OCI-LY7 (cell line): ENCODE measurements around the gene LAMA3. TPM values are rescaled to one million over a fixed set of nuclear protein-coding genes. Genes with fewer than 3 reads are reported as not detected.

Experiments
- BruUV-seq: library from RNA; stranded (reverse); fragments of 400-500 nt; replicated peaks from 2 replicates; lab custom pipeline; 2021; lab: Mats Ljungman, UMichigan
- CTCF ChIA-PET: fragments of 300-600 bp; sonication (Branson Sonifier 250); formaldehyde crosslinking; loops from one replicate; lab custom pipeline; 2022; ENCODE audit warnings: antibody characterized with exemption; ENCODE audit not compliant: unreplicated experiment; lab: Charles Lee
- POLR2A ChIA-PET: fragments of 300-600 bp; sonication (Branson Sonifier 250); formaldehyde crosslinking; loops from one replicate; lab custom pipeline; 2022; ENCODE audit warnings: antibody characterized with exemption; lab: Charles Lee
- DNase-seq: peaks from one replicate; pipeline ENCODE4 v3.0.0-alpha.2; 2015; ENCODE audit warnings: low spot score
- H2AFZ ChIP-seq: fragments of 200-600 bp; sonication (generic), shearing (Covaris generic); 2 replicates; pipeline ENCODE4 v1.6.1; 2014; ENCODE audit warnings: mild to moderate bottlenecking, antibody characterized with exemption, low read length, moderate library complexity
- H3K27ac ChIP-seq: fragments of 200-600 bp; sonication (generic); 2 replicates; pipeline ENCODE4 v1.5.1; 2014; ENCODE audit warnings: mixed run types, low read depth, mild to moderate bottlenecking, moderate library complexity, low read length, inconsistent platforms; ENCODE audit not compliant: poor library complexity, severe bottlenecking
- H3K36me3 ChIP-seq: fragments of 200-600 bp; sonication (generic); 2 replicates; pipeline ENCODE4 v1.6.1; 2014; ENCODE audit warnings: mild to moderate bottlenecking, antibody characterized with exemption, low read length, moderate library complexity, mixed read lengths; ENCODE audit not compliant: insufficient read depth
- H3K4me1 ChIP-seq: fragments of 200-600 bp; sonication (generic); 2 replicates; pipeline ENCODE4 v1.5.1; 2014; ENCODE audit warnings: mild to moderate bottlenecking, low read length; ENCODE audit not compliant: insufficient read depth, poor library complexity, severe bottlenecking
- H3K4me2 ChIP-seq: fragments of 200-600 bp; sonication (generic); 2 replicates; pipeline ENCODE4 v1.6.1; 2014; ENCODE audit warnings: mild to moderate bottlenecking, low read length
- H3K4me3 ChIP-seq: fragments of 200-600 bp; sonication (generic); 2 replicates; pipeline ENCODE4 v1.5.1; 2014; ENCODE audit warnings: mild to moderate bottlenecking, low read depth, low read length; ENCODE audit not compliant: poor library complexity, severe bottlenecking
- H3K79me2 ChIP-seq: fragments of 200-600 bp; sonication (generic); 2 replicates; pipeline ENCODE4 v1.6.1; 2016; ENCODE audit warnings: low read depth, mild to moderate bottlenecking, low read length, moderate library complexity, mixed read lengths; ENCODE audit not compliant: insufficient read depth
- H3K9me2 ChIP-seq: fragments of 200-600 bp; sonication (generic); 2 replicates; pipeline ENCODE4 v1.6.1; 2016; ENCODE audit warnings: mild to moderate bottlenecking, low read length, mixed read lengths; ENCODE audit not compliant: insufficient read depth
- H3K9me3 ChIP-seq: fragments of 200-600 bp; sonication (generic); 2 replicates; pipeline ENCODE4 v1.6.1; 2014; ENCODE audit warnings: mild to moderate bottlenecking, mixed run types, low read length, mixed read lengths
- H4K20me1 ChIP-seq: fragments of 200-600 bp; sonication (generic); 2 replicates; pipeline ENCODE4 v1.6.1; 2014; ENCODE audit warnings: mild to moderate bottlenecking, antibody characterized with exemption, low read length, moderate library complexity, mixed read lengths; ENCODE audit not compliant: insufficient read depth
- CTCF ChIP-seq: fragments of 200-600 bp; sonication (generic); conservative IDR thresholded peaks from 2 replicates; pipeline ENCODE4 v1.5.1; 2014; ENCODE audit warnings: mild to moderate bottlenecking, antibody characterized with exemption, low read length, moderate library complexity, mixed read lengths
- EZH2phosphoT487 ChIP-seq: fragments of 200-600 bp; sonication (generic); IDR thresholded peaks from 2 replicates; pipeline ENCODE4 v1.6.1; 2018; ENCODE audit warnings: low read depth, borderline replicate concordance, mild to moderate bottlenecking, mixed run types, antibody characterized with exemption, low read length, moderate library complexity, mixed read lengths
- intact Hi-C: fragments of 100-400 bp; cut with micrococcal nuclease; formaldehyde crosslinking; loops from one replicate; pipeline ENCODE4 v1.10.0; 2022; ENCODE audit not compliant: unreplicated experiment
- total RNA-seq, 2 experiments: library from RNA; depleted of rRNA in 1 of 2; stranded (reverse); fragments of >200 nt in 1 of 2; shearing (Covaris generic) in 1 of 2; gene quantifications; 2 replicates each; pipeline ENCODE4 v1.2.3, GENCODE V29; 2014 to 2022

LAMA3 gene
- total RNA-seq, 2 experiments from 2014 or later: 0.16 to 1.6 TPM

GRCh38 chr18:23971666-23972230 lies 282.5 kb downstream of the LAMA3 start:
- H3K9me3 ChIP-seq: no peaks in the 10 kb centered on the region
- ChIA-PET POLR2A (interaction anchor here (0.6 to 1.2 kb wide), 6 partner anchors 11 to 459 kb away, joined by 3 read pairs; no protein-coding TSS in a partner anchor), CTCF (no interaction called here)
- no TSS peak for BruUV-seq
- H3K27ac ChIP-seq: no peak overlapping the region
- DNase-seq: no peak
- no peaks in the 10 kb centered on the region for H3K36me3 ChIP-seq
- H3K79me2 ChIP-seq: no peaks in the 10 kb centered on the region
- no peaks in the 10 kb centered on the region for H3K9me2 ChIP-seq
- H3K4me1 ChIP-seq: peaks cover 25% of the 10 kb centered on the region
- no peaks in the 10 kb centered on the region for H4K20me1 ChIP-seq
- H2AFZ ChIP-seq: no peak overlapping the region
- TF ChIP-seq CTCF (no peak), EZH2phosphoT487 (no peak)
- H3K4me3 ChIP-seq: no peak overlapping the region
- no peak overlapping the region for H3K4me2 ChIP-seq
- intact Hi-C loops: no loop called here

DNA sequence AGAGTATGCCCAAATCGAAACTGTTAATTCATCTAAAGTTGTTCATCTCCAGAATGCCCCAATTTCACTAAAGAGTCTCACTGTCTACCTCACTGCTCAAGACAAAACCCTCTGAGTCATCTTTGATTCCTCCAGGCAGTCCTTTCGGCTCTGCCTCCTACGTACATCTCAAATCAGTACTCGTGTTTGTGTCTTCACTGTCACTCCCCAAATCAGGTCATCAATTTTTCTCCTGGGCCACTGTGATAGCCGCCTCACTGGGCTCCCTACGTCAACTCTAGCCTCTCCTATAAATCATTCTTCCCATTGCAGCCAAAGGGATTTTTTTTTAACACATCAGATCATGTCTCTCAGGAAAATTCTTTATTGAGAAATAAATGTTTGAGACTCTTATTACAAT lies 283.2 kb downstream of the LAMA3 start:
- no peaks in the 10 kb centered on the region for H4K20me1 ChIP-seq
- no peak overlapping the region for H3K4me3 ChIP-seq
- BruUV-seq: no TSS peak
- intact Hi-C loops: no loop called here
- H3K36me3 ChIP-seq: no peaks in the 10 kb centered on the region
- peaks cover 19% of the 10 kb centered on the region for H3K4me1 ChIP-seq
- TF ChIP-seq EZH2phosphoT487 (no peak), CTCF (no peak)
- H3K9me3 ChIP-seq: no peaks in the 10 kb centered on the region
- ChIA-PET POLR2A (interaction anchor here (0.7 to 1.2 kb wide), 3 partner anchors 12 to 131 kb away, joined by 3 read pairs; no protein-coding TSS in a partner anchor), CTCF (no interaction called here)
- no peak overlapping the region for H3K4me2 ChIP-seq
- H3K9me2 ChIP-seq: no peaks in the 10 kb centered on the region
- DNase-seq: no peak
- H3K79me2 ChIP-seq: no peaks in the 10 kb centered on the region
- H3K27ac ChIP-seq: no peak overlapping the region
- no peak overlapping the region for H2AFZ ChIP-seq

DNA sequence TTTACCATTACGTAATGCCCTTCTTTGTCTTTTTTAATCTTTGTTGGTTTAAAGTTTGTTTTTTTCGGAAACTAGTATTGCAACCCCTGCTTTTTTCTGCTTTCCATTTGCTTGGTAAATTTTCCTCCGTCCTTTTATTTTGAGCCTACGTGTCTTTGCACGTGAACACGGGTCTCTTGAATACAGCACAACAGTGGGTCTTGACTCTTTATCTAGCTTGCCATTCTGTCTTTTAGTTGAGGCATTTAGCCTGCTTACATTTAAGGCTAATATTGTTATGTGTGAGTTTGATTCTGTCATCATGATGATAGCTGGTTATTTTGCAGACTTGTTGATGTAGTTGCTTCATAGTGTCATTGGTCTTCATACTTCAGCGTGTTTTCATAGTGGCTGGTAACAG lies 287.9 kb downstream of the LAMA3 start:
- Histone ChIP-seq H4K20me1 (no peaks in the 10 kb centered on the region), H3K4me2 (no peak overlapping the region), H3K79me2 (no peaks in the 10 kb centered on the region), H3K27ac (no peak overlapping the region), H3K9me2 (no peaks in the 10 kb centered on the region), H2AFZ (no peak overlapping the region), H3K4me1 (peaks cover 14% of the 10 kb centered on the region), H3K4me3 (no peak overlapping the region), H3K9me3 (no peaks in the 10 kb centered on the region), H3K36me3 (no peaks in the 10 kb centered on the region)
- ChIA-PET CTCF (no interaction called here), POLR2A (interaction anchor here (0.8 to 1.8 kb wide), 2 partner anchors 33 to 417 kb away, joined by 3 to 5 read pairs; no protein-coding TSS in a partner anchor)
- intact Hi-C loops: no loop called here
- TF ChIP-seq EZH2phosphoT487 (no peak), CTCF (no peak)
- BruUV-seq: no TSS peak
- DNase-seq: no peak
